GM13976 (cell line): Measurements from ENCODE around the gene OTUD3.

Experiments
- DNase-seq: peaks from one replicate; pipeline ENCODE4 v3.0.0; 2012; ENCODE audit warnings: low spot score
- in situ Hi-C: fragments of 300-500 bp; cut with MboI; formaldehyde crosslinking; loops from one replicate; pipeline ENCODE4 v1.12.0; 2022; ENCODE audit warnings: low sequenced_read_pairs, mixed read lengths, inconsistent platforms; ENCODE audit not compliant: unreplicated experiment
- TF ChIP-seq, protein P1 (sequence below): IDR thresholded peaks from 2 replicates; pipeline ENCODE4 v1.5.1; 2012; ENCODE audit warnings: borderline replicate concordance, mild to moderate bottlenecking; ENCODE audit not compliant: insufficient read depth; ENCODE audit errors: extremely low read depth, missing control alignments, control extremely low read depth

OTUD3 gene

GRCh38 chr1:19941206-19941568 lies 59.0 kb downstream of the OTUD3 start:
- in situ Hi-C loops: no loop called here
- TF ChIP-seq, protein P1, sequence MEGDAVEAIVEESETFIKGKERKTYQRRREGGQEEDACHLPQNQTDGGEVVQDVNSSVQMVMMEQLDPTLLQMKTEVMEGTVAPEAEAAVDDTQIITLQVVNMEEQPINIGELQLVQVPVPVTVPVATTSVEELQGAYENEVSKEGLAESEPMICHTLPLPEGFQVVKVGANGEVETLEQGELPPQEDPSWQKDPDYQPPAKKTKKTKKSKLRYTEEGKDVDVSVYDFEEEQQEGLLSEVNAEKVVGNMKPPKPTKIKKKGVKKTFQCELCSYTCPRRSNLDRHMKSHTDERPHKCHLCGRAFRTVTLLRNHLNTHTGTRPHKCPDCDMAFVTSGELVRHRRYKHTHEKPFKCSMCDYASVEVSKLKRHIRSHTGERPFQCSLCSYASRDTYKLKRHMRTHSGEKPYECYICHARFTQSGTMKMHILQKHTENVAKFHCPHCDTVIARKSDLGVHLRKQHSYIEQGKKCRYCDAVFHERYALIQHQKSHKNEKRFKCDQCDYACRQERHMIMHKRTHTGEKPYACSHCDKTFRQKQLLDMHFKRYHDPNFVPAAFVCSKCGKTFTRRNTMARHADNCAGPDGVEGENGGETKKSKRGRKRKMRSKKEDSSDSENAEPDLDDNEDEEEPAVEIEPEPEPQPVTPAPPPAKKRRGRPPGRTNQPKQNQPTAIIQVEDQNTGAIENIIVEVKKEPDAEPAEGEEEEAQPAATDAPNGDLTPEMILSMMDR: no peak
- DNase-seq: no peak

DNA sequence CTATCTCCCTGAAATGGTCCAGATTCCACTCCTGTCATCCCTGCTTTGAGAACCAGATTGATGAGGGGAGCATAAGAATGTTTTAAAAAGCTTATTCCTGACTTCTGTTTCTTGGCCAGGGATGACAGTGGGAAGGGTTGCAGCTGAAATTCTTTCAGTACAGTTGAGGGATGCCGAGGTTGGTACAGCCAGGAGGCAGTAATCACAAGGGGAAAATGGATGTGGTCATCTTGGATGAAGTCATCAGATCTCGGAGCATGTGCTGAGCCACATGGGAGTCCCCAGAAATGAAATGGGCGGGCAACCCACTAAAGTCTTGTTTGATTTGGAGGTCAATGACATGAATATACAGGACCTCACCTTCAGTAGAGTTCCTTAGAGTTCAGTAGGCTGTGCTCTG lies 59.9 kb downstream of the OTUD3 start:
- in situ Hi-C loops: no loop called here
- TF ChIP-seq, protein P1: no peak
- no peak for DNase-seq

DNA sequence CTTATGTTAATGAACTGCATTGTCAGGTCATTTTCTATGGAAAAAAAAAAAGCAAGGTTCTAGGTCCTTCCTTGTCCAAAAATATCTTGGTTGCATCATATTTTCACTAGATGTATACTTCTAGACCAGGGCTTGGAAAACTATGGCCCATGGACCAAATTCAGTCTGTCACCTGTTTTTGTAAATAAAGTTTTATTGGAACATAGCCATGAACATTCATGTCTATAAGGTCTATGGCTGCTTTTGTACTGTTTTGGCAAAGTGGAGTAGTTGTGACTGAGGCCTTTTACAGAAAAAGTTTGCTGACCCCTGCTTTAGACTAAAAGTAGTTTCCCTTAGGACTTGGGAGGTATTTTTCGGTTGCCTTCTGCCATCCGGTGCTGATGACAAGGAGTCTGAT lies 60.5 kb downstream of the OTUD3 start:
- DNase-seq: no peak
- TF ChIP-seq, protein P1: no peak
- in situ Hi-C loops: no loop called here

DNA sequence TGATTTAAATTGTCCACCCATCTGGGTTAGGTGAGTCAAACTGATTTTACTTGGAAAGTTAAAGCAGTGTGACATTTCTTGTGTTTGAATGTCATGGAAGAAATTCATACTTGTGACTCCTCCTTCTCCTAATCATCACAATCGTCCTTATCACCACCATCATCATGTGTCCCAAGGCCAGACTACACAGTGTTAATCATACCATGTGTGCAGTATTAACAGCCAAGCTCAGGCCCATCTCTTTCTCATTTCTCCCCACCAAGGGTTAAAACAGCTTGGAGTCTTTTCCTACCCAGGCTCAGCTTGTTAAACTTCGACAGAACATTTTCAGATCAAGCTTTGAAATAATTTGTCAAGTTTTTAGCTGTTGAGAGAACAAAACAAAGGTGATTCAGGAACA lies 63.7 kb downstream of the OTUD3 start:
- in situ Hi-C loops: no loop called here
- DNase-seq: no peak
- TF ChIP-seq, protein P1: no peak

- TF ChIP-seq, protein P1: no peak
Measured at GRCh38 chr1:19946331-19946751, 64.1 kb downstream of the OTUD3 start.

GRCh38 chr1:19946971-19947370 lies 64.8 kb downstream of the OTUD3 start:
- in situ Hi-C loops: no loop called here
- TF ChIP-seq, protein P1: no peak
- no peak for DNase-seq

More at GRCh38 chr1:19946331-19946751, 64.1 kb downstream of the OTUD3 start:
- no peak for DNase-seq
- in situ Hi-C loops: no loop called here

DNA sequence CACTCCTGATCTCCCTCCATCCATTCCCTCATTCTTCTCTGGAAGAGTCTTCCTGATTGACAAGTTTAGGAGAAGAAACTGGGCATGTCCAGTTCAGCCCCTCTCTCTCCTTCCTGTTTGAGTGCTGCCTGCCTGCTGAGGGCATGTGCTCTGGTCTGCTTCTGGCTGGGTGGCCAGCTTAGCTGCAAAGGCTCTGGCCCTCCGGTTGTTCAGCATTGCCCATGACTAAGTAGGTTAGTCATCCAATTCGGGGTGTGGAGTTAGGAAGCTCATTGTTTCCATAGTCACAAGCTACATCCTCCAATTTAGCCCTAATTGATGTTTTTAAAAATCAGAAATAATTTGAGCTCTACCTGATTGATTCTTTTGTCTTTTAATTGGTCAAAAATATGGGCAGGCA lies 66.8 kb downstream of the OTUD3 start:
- in situ Hi-C loops: no loop called here
- TF ChIP-seq, protein P1: no peak
- DNase-seq: no peak
